ENCODE results near the gene ACSM5.

DNA sequence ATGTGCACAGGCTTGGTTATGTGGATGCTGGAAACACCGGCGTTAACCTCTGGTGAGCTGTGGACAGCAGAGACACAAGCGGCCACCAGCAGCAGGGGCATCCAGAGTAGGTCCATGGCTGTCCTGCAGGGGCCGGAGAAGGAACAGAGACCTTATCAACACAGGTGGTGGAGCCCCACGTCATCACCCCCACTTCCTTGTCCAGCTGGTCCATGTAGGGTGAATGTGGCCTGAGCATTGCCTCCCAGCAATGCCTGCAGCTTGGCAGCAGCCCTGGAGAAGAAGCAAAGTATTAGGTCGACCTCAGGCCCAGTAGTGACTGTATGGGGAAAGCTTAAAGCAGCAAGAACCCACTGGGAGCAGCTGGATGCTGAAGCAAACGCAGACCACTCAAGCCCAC, 10.1 kb upstream of the ACSM5 start:
- TF ChIP-seq, protein P1, sequence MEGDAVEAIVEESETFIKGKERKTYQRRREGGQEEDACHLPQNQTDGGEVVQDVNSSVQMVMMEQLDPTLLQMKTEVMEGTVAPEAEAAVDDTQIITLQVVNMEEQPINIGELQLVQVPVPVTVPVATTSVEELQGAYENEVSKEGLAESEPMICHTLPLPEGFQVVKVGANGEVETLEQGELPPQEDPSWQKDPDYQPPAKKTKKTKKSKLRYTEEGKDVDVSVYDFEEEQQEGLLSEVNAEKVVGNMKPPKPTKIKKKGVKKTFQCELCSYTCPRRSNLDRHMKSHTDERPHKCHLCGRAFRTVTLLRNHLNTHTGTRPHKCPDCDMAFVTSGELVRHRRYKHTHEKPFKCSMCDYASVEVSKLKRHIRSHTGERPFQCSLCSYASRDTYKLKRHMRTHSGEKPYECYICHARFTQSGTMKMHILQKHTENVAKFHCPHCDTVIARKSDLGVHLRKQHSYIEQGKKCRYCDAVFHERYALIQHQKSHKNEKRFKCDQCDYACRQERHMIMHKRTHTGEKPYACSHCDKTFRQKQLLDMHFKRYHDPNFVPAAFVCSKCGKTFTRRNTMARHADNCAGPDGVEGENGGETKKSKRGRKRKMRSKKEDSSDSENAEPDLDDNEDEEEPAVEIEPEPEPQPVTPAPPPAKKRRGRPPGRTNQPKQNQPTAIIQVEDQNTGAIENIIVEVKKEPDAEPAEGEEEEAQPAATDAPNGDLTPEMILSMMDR (IDR thresholded peaks at IDR 0.05), result no peak
- TF ChIP-seq POLR2A (IDR thresholded peaks at IDR 0.05), result no peak

All from Peyer's patch (tissue), 4 donors.